Activated CD4-positive, alpha-beta memory T cell treated with anti-CD3 and anti-CD28 coated beads, Interleukin-2, amount 10 ng/mL, durations not matched to agents 7 days and 5 days (primary cell): ENCODE data around the gene KLF9. TPM values are rescaled to one million over a fixed set of nuclear protein-coding genes. Genes with fewer than 3 reads are reported as not detected.

ENCODE experiments used
- CTCF ChIA-PET: fragments of 350-600 bp; sonication (Branson Sonifier 250); formaldehyde crosslinking; loops from one replicate; lab custom pipeline; 2021; ENCODE audit warnings: antibody characterized with exemption, inconsistent platforms; lab: Charles Lee
- POLR2A ChIA-PET: fragments of 350-600 bp; sonication (Branson Sonifier 250); formaldehyde crosslinking; loops from one replicate; lab custom pipeline; 2021; ENCODE audit warnings: antibody characterized with exemption; lab: Charles Lee
- DNase-seq: peaks from one replicate; pipeline ENCODE4 v3.0.0-alpha.2; 2020
- H3K27ac Mint-ChIP-seq: one replicate; pipeline ENCODE4 v1.8.0; 2021; ENCODE audit warnings: mild to moderate bottlenecking, mixed read lengths
- H3K27me3 Mint-ChIP-seq: one replicate; pipeline ENCODE4 v1.8.0; 2021; ENCODE audit warnings: mixed read lengths
- H3K36me3 Mint-ChIP-seq: one replicate; pipeline ENCODE4 v1.8.0; 2021; ENCODE audit warnings: low read depth, mixed read lengths
- H3K4me1 Mint-ChIP-seq: one replicate; pipeline ENCODE4 v1.8.0; 2021; ENCODE audit warnings: mixed read lengths
- H3K4me3 Mint-ChIP-seq: one replicate; pipeline ENCODE4 v1.8.0; 2021; ENCODE audit warnings: mild to moderate bottlenecking, mixed read lengths
- H3K9me3 Mint-ChIP-seq: one replicate; pipeline ENCODE4 v1.8.0; 2021; ENCODE audit warnings: mixed read lengths
- total RNA-seq, 2 experiments: library from RNA; stranded (reverse); gene quantifications; one replicate each; pipeline ENCODE4 v1.2.3, GENCODE V29; 2021

Gene KLF9
- total RNA-seq, 2 experiments from 2014 or later: 19.2 to 19.6 TPM

- Mint-ChIP-seq H3K4me1 (peaks cover 18% of the 10 kb centered on the region), H3K36me3 (no peaks in the 10 kb centered on the region), H3K4me3 (no peak overlapping the region), H3K27me3 (peaks cover 2% of the 10 kb centered on the region), H3K9me3 (no peaks in the 10 kb centered on the region), H3K27ac (no peak overlapping the region)
- POLR2A ChIA-PET: interaction anchor here (1.1 kb wide), 1 partner anchor 20 kb away, joined by 3 read pairs; no protein-coding TSS in a partner anchor
- CTCF ChIA-PET: interaction anchor here (1.5 kb wide), 1 partner anchor 162 kb away, joined by 3 read pairs; no protein-coding TSS in a partner anchor
- no peak for DNase-seq
These were observed 25.7 kb upstream of the KLF9 start for GRCh38 chr9:70439991-70440706.

GRCh38 chr9:70438341-70438928 lies 24.0 kb upstream of the KLF9 start:
- H3K4me3 Mint-ChIP-seq: no peak overlapping the region
- no peaks in the 10 kb centered on the region for H3K9me3 Mint-ChIP-seq
- peak overlapping the region; percentile 21 for H3K27ac Mint-ChIP-seq
- ChIA-PET CTCF (interaction anchor here (0.8 to 1.5 kb wide), 2 partner anchors 98 to 164 kb away, joined by 3 read pairs; no protein-coding TSS in a partner anchor), POLR2A (interaction anchor here (0.9 kb wide), 1 partner anchor 24 kb away, joined by 3 read pairs; the partner anchor contains the start of gene KLF9)
- DNase-seq: no peak
- H3K36me3 Mint-ChIP-seq: no peaks in the 10 kb centered on the region
- H3K27me3 Mint-ChIP-seq: peaks cover 2% of the 10 kb centered on the region
- peaks cover 18% of the 10 kb centered on the region for H3K4me1 Mint-ChIP-seq

DNA sequence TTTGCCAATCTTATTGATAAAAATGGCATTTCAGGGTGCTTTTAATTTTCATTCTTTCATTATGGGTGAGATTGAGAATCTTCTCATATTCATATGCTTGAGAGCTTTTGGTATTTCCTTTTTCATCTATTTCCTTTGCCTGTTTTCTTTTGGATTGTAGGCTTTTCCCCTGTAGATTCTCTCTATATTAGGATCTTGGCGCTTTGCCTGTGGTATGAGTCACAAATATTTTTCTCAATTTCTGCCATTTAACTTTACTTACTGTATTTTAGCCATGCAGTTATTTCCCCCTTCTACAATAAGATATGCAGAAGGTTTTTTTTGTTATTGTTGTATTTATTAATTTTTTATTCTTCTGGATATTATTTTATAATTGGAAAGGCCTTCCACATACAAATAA lies 21.5 kb upstream of the KLF9 start:
- Mint-ChIP-seq H3K4me1 (peaks cover 18% of the 10 kb centered on the region), H3K4me3 (no peak overlapping the region), H3K27me3 (peaks cover 2% of the 10 kb centered on the region), H3K36me3 (no peaks in the 10 kb centered on the region), H3K27ac (no peak overlapping the region), H3K9me3 (no peaks in the 10 kb centered on the region)
- POLR2A ChIA-PET: interaction anchor here (0.6 kb wide), 1 partner anchor 17 kb away, joined by 3 read pairs; no protein-coding TSS in a partner anchor
- CTCF ChIA-PET: no interaction called here
- DNase-seq: no peak

DNA sequence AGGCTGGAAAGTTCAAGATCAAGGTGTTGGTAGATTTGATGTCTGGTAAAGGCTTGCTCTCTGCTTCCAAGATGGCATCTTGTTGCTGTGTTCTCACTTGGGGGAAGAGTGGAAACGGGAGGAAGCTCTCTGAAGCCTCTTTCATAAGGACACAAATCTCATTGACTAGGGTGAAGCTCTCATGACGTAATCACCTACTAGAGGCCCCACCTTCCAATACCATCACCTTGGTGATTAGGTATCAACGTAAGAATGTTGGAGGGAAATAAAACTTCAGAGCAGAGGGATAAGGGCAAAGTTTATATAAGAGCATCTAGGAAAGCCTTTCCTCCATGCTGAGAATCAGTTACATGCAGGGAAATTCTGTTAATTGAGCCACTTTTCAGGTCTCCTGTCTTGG lies 15.4 kb upstream of the KLF9 start:
- Mint-ChIP-seq H3K27me3 (peaks cover 4% of the 10 kb centered on the region), H3K36me3 (no peaks in the 10 kb centered on the region), H3K4me3 (no peak overlapping the region), H3K9me3 (no peaks in the 10 kb centered on the region), H3K4me1 (no peaks in the 10 kb centered on the region), H3K27ac (no peak overlapping the region)
- POLR2A ChIA-PET: interaction anchor here (1.5 kb wide), 1 partner anchor 9 kb away, joined by 4 read pairs; no protein-coding TSS in a partner anchor
- CTCF ChIA-PET: interaction anchor here (1.3 kb wide), 1 partner anchor 172 kb away, joined by 3 read pairs; no protein-coding TSS in a partner anchor
- no peak for DNase-seq

- H3K27ac Mint-ChIP-seq: no peak overlapping the region
- CTCF ChIA-PET: no interaction called here
- POLR2A ChIA-PET: interaction anchor here (1.5 kb wide), 1 partner anchor 7 kb away, joined by 4 read pairs; no protein-coding TSS in a partner anchor
- H3K36me3 Mint-ChIP-seq: no peaks in the 10 kb centered on the region
- no peak overlapping the region for H3K4me3 Mint-ChIP-seq
- peaks cover 9% of the 10 kb centered on the region for H3K27me3 Mint-ChIP-seq
- no peaks in the 10 kb centered on the region for H3K4me1 Mint-ChIP-seq
- DNase-seq: no peak
- H3K9me3 Mint-ChIP-seq: no peaks in the 10 kb centered on the region
These were observed 14.3 kb upstream of the KLF9 start for GRCh38 chr9:70428781-70429180.

- DNase-seq: no peak
- H3K9me3 Mint-ChIP-seq: no peaks in the 10 kb centered on the region
- H3K4me3 Mint-ChIP-seq: no peak overlapping the region
- peaks cover 11% of the 10 kb centered on the region for H3K27me3 Mint-ChIP-seq
- CTCF ChIA-PET: interaction anchor here (0.6 to 1.4 kb wide), 2 partner anchors 175 to 271 kb away, joined by 3 read pairs; no protein-coding TSS in a partner anchor
- H3K27ac Mint-ChIP-seq: no peak overlapping the region
- H3K4me1 Mint-ChIP-seq: peaks cover 6% of the 10 kb centered on the region
- H3K36me3 Mint-ChIP-seq: no peaks in the 10 kb centered on the region
- POLR2A ChIA-PET: no interaction called here
These were observed 12.9 kb upstream of the KLF9 start for GRCh38 chr9:70427161-70427945.

DNA sequence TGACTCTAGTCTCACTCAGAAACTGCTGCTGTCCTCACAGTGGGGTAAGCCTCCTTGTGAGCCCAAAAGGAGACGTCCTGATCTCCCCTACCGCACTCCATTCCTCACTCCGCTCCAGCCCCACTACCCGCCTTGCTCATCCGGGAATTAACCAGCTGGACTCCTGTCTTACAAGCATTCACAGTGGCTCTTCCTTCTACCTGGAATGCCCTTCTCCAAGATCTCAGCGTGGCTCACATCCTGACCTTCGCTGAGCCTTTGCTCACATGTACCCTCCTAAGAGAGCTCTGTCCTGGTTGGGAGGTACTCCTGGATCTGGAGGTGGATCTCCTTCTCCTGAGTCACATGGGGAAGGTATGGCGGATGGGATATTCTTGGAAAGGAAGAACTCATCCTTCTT lies 10.7 kb upstream of the KLF9 start:
- Mint-ChIP-seq H3K27me3 (peaks cover 9% of the 10 kb centered on the region), H3K9me3 (no peaks in the 10 kb centered on the region), H3K36me3 (no peaks in the 10 kb centered on the region), H3K27ac (no peak overlapping the region), H3K4me3 (no peak overlapping the region), H3K4me1 (peaks cover 28% of the 10 kb centered on the region)
- ChIA-PET CTCF (no interaction called here), POLR2A (no interaction called here)
- DNase-seq: no peak

DNA sequence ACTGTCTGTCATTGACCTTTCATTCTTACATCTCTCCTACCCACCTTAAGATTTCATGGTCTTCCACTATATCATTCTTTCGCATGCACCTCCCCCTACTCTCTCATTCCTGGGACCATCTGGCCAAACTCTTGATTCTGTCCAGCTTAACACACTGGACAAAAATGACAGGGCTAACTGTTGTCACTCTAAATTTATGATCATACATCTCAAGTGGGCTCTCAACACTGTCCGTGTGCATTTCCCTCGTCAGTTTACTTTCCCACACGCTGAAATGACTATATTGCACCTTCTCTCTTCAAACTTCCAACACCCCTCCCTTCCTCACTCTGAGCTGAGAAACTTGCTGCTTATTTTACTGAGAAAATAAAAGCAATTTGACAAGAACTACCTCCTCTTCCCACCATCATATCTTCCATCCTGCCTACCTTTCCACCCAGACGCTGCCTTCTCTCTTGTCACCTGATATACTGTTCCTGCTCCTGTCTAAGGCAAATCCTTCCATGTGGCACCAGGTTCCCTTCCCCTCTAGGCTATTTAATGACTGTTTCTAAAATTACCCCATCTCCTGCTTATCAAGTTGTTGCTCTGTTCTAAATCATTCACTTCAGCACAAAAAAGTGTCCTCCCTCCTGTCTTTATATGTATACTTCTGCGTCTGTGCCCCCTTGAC lies 8.1 kb upstream of the KLF9 start:
- peak overlapping the region; percentile 96 for H3K27ac Mint-ChIP-seq

DNA sequence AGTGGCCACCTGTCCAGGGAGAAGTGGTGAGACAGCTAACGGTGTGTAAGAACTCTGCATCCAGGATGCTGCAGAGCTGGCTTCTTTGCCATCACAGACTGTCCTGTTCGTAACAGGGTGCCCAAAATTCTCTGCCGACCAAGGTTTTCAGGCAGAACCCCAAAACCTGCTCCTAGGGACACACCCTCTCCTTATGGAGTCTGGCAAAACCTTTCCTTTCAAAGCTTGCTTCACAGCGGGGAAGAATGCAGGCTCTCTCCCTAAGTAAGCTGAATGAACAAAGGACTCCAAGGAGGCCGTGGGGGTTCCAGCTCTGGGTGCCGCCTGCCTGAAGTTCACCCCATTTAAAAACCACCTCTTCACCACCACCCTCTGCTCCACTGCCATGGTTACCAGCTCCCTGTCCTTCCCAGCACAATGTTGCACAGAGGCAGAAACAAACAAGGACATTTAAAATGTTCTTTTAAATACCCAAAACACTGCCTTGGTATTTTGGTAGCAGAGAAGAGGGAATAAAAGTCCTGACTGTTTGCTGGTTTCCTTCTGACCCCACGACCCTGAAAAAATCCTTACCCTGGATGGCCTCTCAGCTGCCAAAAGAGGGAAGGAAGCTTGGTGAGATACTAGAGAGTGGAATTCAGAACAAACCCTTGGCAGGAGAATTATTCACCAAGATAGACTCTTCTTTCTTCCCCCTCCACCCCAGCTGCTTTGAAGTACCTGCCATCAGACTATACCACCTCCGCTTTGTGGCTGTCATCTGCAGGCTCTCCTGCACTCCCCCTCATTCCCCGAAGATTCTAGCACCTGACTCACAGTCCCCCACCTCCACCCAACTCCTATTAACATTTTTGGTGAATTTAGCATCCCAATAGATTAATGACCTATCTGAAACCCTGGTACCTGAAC lies 7.1 kb upstream of the KLF9 start:
- Mint-ChIP-seq H3K9me3 (no peaks in the 10 kb centered on the region), H3K4me3 (peak overlapping the region; percentile 89), H3K36me3 (no peaks in the 10 kb centered on the region), H3K27ac (peak overlapping the region; percentile 96), H3K27me3 (peaks cover 9% of the 10 kb centered on the region), H3K4me1 (peaks cover 41% of the 10 kb centered on the region)
- CTCF ChIA-PET: interaction anchor here (1.1 to 5.0 kb wide), 4 partner anchors 11 to 181 kb away, joined by 3 to 31 read pairs (median 4); no protein-coding TSS in a partner anchor
- DNase-seq: no peak
- POLR2A ChIA-PET: interaction anchor here (1.0 to 5.1 kb wide), 10 partner anchors 8 to 181 kb away, joined by 3 to 95 read pairs (median 16); partner anchors contain the start of gene SMC5

More for the DNA sequence above, 8.1 kb upstream of the KLF9 start:
- no peak for DNase-seq
- H3K9me3 Mint-ChIP-seq: no peaks in the 10 kb centered on the region
- ChIA-PET CTCF (interaction anchor here (1.1 to 5.0 kb wide), 3 partner anchors 32 to 180 kb away, joined by 3 to 31 read pairs (median 3); no protein-coding TSS in a partner anchor), POLR2A (interaction anchor here (4.4 to 5.1 kb wide), 4 partner anchors 11 to 163 kb away, joined by 35 to 95 read pairs (median 75); partner anchors contain the start of gene SMC5)
- no peak overlapping the region for H3K4me3 Mint-ChIP-seq
- H3K27me3 Mint-ChIP-seq: peaks cover 9% of the 10 kb centered on the region
- peaks cover 39% of the 10 kb centered on the region for H3K4me1 Mint-ChIP-seq
- H3K36me3 Mint-ChIP-seq: no peaks in the 10 kb centered on the region

GRCh38 chr9:70420441-70421271 lies 6.2 kb upstream of the KLF9 start:
- Mint-ChIP-seq H3K27ac (peak overlapping the region; percentile 96), H3K36me3 (no peaks in the 10 kb centered on the region), H3K9me3 (no peaks in the 10 kb centered on the region), H3K27me3 (peaks cover 9% of the 10 kb centered on the region), H3K4me3 (peak overlapping the region; percentile 89), H3K4me1 (peaks cover 44% of the 10 kb centered on the region)
- ChIA-PET CTCF (interaction anchor here (1.8 to 5.0 kb wide), 2 partner anchors 10 to 182 kb away, joined by 4 to 31 read pairs; no protein-coding TSS in a partner anchor), POLR2A (interaction anchor here (0.6 to 5.1 kb wide), 19 partner anchors 9 to 190 kb away, joined by 3 to 95 read pairs (median 4); partner anchors contain the start of gene SMC5)
- peak; percentile 44 for DNase-seq
